Prostate gland (tissue), 2 donors: ENCODE measurements around the gene INSL6. TPM values are rescaled to one million over a fixed set of nuclear protein-coding genes. Genes with fewer than 3 reads are reported as not detected.

Experiments
- DNase-seq: peaks from one replicate; pipeline ENCODE4 v3.0.0-alpha.2; 2019; ENCODE audit warnings: low spot score
- H3K27ac ChIP-seq, 2 donors: fragments of 200-600 bp; sonication (generic); 2 replicates each; pipeline ENCODE4 v1.5.1; 2017 to 2019
- H3K27me3 ChIP-seq: fragments of 200-600 bp; sonication (generic); replicated peaks from 2 replicates; pipeline ENCODE4 v1.5.1; 2019; ENCODE audit not compliant: insufficient read depth
- H3K36me3 ChIP-seq, 2 donors: fragments of 200-600 bp; sonication (generic); 1 replicate in 1 of 2; 2 replicates in 1 of 2; pipeline versions ENCODE4 v1.5.1 to v1.8.1; 2017 to 2019
- H3K4me1 ChIP-seq: fragments of 200-600 bp; sonication (generic); replicated peaks from 2 replicates; pipeline ENCODE4 v1.5.1; 2019
- H3K4me3 ChIP-seq, 2 donors: fragments of 200-600 bp; sonication (generic); 2 replicates each; pipeline ENCODE4 v1.5.1; 2017 to 2019
- H3K9me3 ChIP-seq: fragments of 200-600 bp; sonication (generic); 2 replicates; pipeline ENCODE4 v1.5.1; 2017
- CTCF ChIP-seq, 4 experiments: fragments of 200-600 bp in 2 of 4; fragments of 450-650 bp in 2 of 4; sonication (generic) in 2 of 4; IDR thresholded peaks; 1 replicate in 3 of 4; 2 replicates in 1 of 4; pipeline ENCODE4 v1.5.1; 2016 to 2019; ENCODE audit warnings: antibody characterized with exemption in 4 of 4, mild to moderate bottlenecking in 2 of 4, moderate library complexity in 2 of 4
- POLR2A ChIP-seq: fragments of 450-650 bp; IDR thresholded peaks from one replicate; pipeline ENCODE4 v1.6.1; 2016; ENCODE audit warnings: antibody characterized with exemption, mild to moderate bottlenecking
- POLR2AphosphoS5 ChIP-seq: sonication (generic); formaldehyde crosslinking; IDR thresholded peaks from one replicate; pipeline ENCODE4 v1.6.1; 2017; ENCODE audit warnings: antibody characterized with exemption
- WGBS: methylation state at CpG from one replicate; pipeline ENCODE4 v1.1.5; 2018; 5-methylcytosine and 5-hydroxymethylcytosine counted together
- intact Hi-C: fragments of 100-400 bp; cut with DNase I; formaldehyde crosslinking; loops from one replicate; pipeline ENCODE4 v1.14.2; 2022
- total RNA-seq, 2 donors: library from RNA; depleted of rRNA; stranded (reverse); fragments of >200 nt; gene quantifications; one replicate each; pipeline ENCODE4 v1.1.0, GENCODE V29; 2016

Gene INSL6
- 1 to 10 TPM in 1 of 2 donors, not detected in 1; 8.9 TPM for total RNA-seq

GRCh38 chr9:5185220-5185840 lies at the start of gene INSL6:
Gene INSL6 (minus strand): TSS chr9:5185639. CDS start chr9:5185602, 37 bp downstream.
- WGBS: 93% methylated on average over 44 of the region's 44 CpGs
- no peak for DNase-seq
- Histone ChIP-seq H3K27me3 (no peaks in the 10 kb centered on the region), H3K36me3 (no peaks in the 10 kb centered on the region), H3K9me3 (no peaks in the 10 kb centered on the region), H3K4me3 (no peak within 1 kb of the TSS), H3K27ac (no peak within 1 kb of the TSS), H3K4me1 (no peaks in the 10 kb centered on the region)
- TF ChIP-seq CTCF (IDR thresholded peaks at IDR 0.05) (no peak), POLR2AphosphoS5 (no peak)
- intact Hi-C loops: loop anchor here (5.0 kb wide), 1 partner anchor 412 kb away; no protein-coding TSS in a partner anchor

- 84% methylated on average over 2 of the region's 2 CpGs for WGBS
- TF ChIP-seq POLR2A: no peak
- no peak for TF ChIP-seq CTCF (IDR thresholded peaks at IDR 0.05)
- TF ChIP-seq POLR2AphosphoS5: no peak
Observed at GRCh38 chr9:5231212-5231611, 45.8 kb upstream of the INSL6 start, which contains the start of gene INSL4. Gene INSL4 (plus strand): TSS chr9:5231419. CDS start chr9:5231524, 105 bp downstream.

GRCh38 chr9:5230554-5230953 lies 45.1 kb upstream of the INSL6 start:
- TF ChIP-seq POLR2A: no peak
- H3K27me3 ChIP-seq: no peaks in the 10 kb centered on the region
- H3K36me3 ChIP-seq: no peaks in the 10 kb centered on the region
- no peaks in the 10 kb centered on the region for H3K9me3 ChIP-seq
- intact Hi-C loops: no loop called here
- DNase-seq: no peak
- no peaks in the 10 kb centered on the region for H3K4me1 ChIP-seq
- no peak overlapping the region for H3K4me3 ChIP-seq
- no peak overlapping the region for H3K27ac ChIP-seq
- WGBS: 62% methylated on average over 10 of the region's 10 CpGs

More at GRCh38 chr9:5231212-5231611, 45.8 kb upstream of the INSL6 start, which contains the start of gene INSL4:
- no peaks in the 10 kb centered on the region for H3K9me3 ChIP-seq
- H3K4me3 ChIP-seq: no peak within 1 kb of the TSS
- H3K4me1 ChIP-seq: no peaks in the 10 kb centered on the region
- no peaks in the 10 kb centered on the region for H3K36me3 ChIP-seq
- intact Hi-C loops: no loop called here
- H3K27me3 ChIP-seq: no peaks in the 10 kb centered on the region
- no peak within 1 kb of the TSS for H3K27ac ChIP-seq
- no peak for DNase-seq

GRCh38 chr9:5205071-5205470 lies 19.6 kb upstream of the INSL6 start:
- Histone ChIP-seq H3K9me3 (no peaks in the 10 kb centered on the region), H3K27ac (no peak overlapping the region), H3K4me3 (no peak overlapping the region), H3K27me3 (no peaks in the 10 kb centered on the region), H3K36me3 (no peaks in the 10 kb centered on the region), H3K4me1 (no peaks in the 10 kb centered on the region)
- intact Hi-C loops: no loop called here
- no peak for DNase-seq
- TF ChIP-seq POLR2A: no peak
- no peak for TF ChIP-seq CTCF (IDR thresholded peaks at IDR 0.05)
- TF ChIP-seq POLR2AphosphoS5: no peak

- Histone ChIP-seq H3K36me3 (no peaks in the 10 kb centered on the region), H3K4me1 (no peaks in the 10 kb centered on the region), H3K9me3 (no peaks in the 10 kb centered on the region), H3K4me3 (no peak overlapping the region), H3K27ac (no peak overlapping the region), H3K27me3 (no peaks in the 10 kb centered on the region)
- TF ChIP-seq POLR2AphosphoS5 (no peak), CTCF (IDR thresholded peaks at IDR 0.05) (no peak), POLR2A (no peak)
- WGBS: 81% methylated on average over 1 of the region's 1 CpG
- no peak for DNase-seq
- intact Hi-C loops: no loop called here
Observed at GRCh38 chr9:5195463-5195862, 10.0 kb upstream of the INSL6 start.
